ENCODE results near the gene WASF3.

WASF3 gene

GRCh38 chr13:26526702-26527216, 30.7 kb upstream of the WASF3 start:
- TF ChIP-seq TAF1 (IDR thresholded peaks at IDR 0.05; ENCODE audit: borderline replicate concordance, insufficient read depth, low read length) (no peak), REST (IDR thresholded peaks at IDR 0.05; ENCODE audit: insufficient read depth in 1 of 2, low read depth in 2 of 2, low read length in 2 of 2) (no peak), SIN3A (IDR thresholded peaks at IDR 0.05; ENCODE audit: borderline replicate concordance, insufficient read depth, low read length) (no peak), POLR2AphosphoS5 (IDR thresholded peaks at IDR 0.05; ENCODE audit: low read depth, low read length) (no peak), FOXP2 (optimal IDR thresholded peaks at IDR 0.05; ENCODE audit: borderline replicate concordance, extremely low read depth, extremely low read length, insufficient read depth) (no peak)

DNA sequence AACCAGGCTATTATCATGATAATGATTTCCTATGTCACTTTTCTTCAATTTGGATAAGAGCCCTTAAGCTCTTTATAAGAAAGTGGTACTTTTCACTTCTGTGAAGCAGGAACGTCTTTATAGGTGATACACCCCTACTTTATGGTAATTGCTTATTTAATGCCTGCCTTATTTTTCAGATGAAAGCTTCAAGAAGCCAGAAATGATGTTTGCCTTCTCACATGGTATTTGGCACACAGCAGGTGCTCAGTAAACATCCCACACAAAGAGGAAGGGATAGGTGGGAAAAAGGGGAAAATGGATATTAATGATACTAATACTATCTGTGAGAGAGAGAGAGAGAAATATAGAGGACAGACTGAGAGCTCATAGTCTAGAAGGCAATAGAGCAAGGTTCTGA, 29.0 kb upstream of the WASF3 start:
- TF ChIP-seq REST (IDR thresholded peaks at IDR 0.05; ENCODE audit: insufficient read depth in 1 of 2, low read depth in 2 of 2, low read length in 2 of 2) (no peak), POLR2AphosphoS5 (IDR thresholded peaks at IDR 0.05; ENCODE audit: low read depth, low read length) (no peak), FOXP2 (optimal IDR thresholded peaks at IDR 0.05; ENCODE audit: borderline replicate concordance, extremely low read depth, extremely low read length, insufficient read depth) (no peak), TAF1 (IDR thresholded peaks at IDR 0.05; ENCODE audit: borderline replicate concordance, insufficient read depth, low read length) (no peak), SIN3A (IDR thresholded peaks at IDR 0.05; ENCODE audit: borderline replicate concordance, insufficient read depth, low read length) (no peak)

DNA sequence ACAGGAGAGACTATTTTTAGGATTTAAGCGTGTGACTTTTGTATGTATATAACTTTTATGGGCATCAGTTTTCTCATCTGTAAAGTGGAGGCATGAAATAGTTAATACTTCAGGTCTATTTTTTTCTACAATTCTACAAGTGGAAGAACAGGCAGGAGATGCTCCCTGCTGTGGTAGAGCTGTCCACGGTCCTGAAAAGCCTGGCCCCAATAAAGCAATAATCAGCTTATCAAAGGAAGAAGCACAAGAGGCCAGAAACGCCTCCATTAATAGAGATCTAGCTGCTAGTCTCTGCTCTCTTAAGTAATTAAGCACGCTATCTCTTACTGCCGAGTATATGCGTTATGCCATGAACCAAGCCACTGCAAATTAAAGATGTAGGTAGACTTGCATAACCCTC, 28.0 kb upstream of the WASF3 start:
- TF ChIP-seq POLR2AphosphoS5 (IDR thresholded peaks at IDR 0.05; ENCODE audit: low read depth, low read length) (no peak), REST (IDR thresholded peaks at IDR 0.05; ENCODE audit: insufficient read depth in 1 of 2, low read depth in 2 of 2, low read length in 2 of 2) (peak; percentile 89 to 98), FOXP2 (optimal IDR thresholded peaks at IDR 0.05; ENCODE audit: borderline replicate concordance, extremely low read depth, extremely low read length, insufficient read depth) (no peak)

DNA sequence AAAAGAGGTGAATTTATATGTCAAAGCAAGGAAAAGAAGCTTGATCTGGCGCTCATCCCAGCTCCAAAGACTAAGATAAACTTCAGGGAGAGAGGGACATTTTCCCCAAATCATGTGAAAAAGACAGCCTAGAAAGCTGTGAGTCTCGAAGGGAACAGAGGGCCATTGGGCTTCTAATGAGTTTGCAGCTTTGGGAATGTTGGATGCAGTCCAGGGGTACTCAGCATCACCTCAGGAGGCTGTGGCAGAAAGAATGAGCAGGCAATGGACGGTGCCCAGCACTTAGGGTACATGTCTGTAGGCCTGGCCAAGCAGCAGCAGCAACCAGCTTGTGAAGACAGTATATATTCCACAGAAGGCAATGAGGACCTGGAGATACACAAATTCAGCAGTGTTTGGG, 25.7 kb upstream of the WASF3 start:
- TF ChIP-seq FOXP2 (optimal IDR thresholded peaks at IDR 0.05; ENCODE audit: borderline replicate concordance, extremely low read depth, extremely low read length, insufficient read depth) (no peak), REST (IDR thresholded peaks at IDR 0.05; ENCODE audit: insufficient read depth in 1 of 2, low read depth in 2 of 2, low read length in 2 of 2) (no peak), TAF1 (IDR thresholded peaks at IDR 0.05; ENCODE audit: borderline replicate concordance, insufficient read depth, low read length) (no peak), POLR2AphosphoS5 (IDR thresholded peaks at IDR 0.05; ENCODE audit: low read depth, low read length) (no peak), SIN3A (IDR thresholded peaks at IDR 0.05; ENCODE audit: borderline replicate concordance, insufficient read depth, low read length) (no peak)
